ENCODE measurements around the gene TMEM139.

Gene TMEM139

DNA sequence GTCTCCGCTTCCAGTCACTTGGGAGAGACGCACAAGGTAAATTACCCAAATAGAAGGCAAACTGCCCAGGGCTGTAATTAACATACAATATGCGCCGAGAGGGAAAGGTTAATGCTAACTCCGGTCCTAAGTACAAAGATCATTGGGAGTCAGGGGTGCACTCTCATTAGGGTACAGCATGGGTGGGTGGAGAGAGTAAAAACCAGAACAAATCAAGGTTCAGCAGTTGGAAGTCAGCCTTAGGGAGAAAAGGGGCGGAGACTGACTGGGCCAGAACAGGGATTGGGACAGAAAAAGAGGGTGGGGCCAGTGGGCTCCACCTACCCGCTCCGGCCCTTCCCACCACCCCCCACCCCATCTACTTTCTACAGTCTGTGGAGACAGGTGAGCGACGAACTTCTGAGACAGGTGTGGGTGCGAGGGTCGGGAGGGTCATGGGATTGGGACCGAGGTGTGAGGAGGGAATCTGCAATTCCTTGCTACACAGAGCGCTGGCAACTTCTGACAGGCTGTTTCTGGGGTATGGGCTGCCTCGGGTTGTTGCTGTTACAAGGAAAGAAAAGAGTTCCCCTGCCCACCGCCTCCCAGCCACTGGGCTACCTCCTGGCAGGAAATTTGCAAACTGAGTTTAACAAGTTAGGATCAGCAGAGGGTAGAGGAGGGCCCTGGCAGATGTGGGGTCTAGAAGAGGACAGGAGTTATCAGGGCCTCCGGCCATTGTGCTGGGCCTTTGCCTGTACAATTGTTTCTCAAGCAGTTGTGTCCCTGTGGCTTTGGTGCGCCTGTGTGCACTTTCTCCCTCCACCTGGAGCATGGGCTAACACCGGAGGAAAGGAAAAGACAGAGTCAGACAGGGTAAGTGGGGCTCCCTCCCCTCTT, at the start of gene TMEM139:
TSS of gene TMEM139 (plus strand) at position 368 of the 879 bp plus-strand sequence. CDS start 1,000 bp downstream, outside the sequence.
- DNase-seq (ENCODE audit: low spot score), result no peak

GRCh38 chr7:143235561-143235960, 49.2 kb upstream of the TMEM139 start:
- DNase-seq (ENCODE audit: low spot score), result no peak

DNA sequence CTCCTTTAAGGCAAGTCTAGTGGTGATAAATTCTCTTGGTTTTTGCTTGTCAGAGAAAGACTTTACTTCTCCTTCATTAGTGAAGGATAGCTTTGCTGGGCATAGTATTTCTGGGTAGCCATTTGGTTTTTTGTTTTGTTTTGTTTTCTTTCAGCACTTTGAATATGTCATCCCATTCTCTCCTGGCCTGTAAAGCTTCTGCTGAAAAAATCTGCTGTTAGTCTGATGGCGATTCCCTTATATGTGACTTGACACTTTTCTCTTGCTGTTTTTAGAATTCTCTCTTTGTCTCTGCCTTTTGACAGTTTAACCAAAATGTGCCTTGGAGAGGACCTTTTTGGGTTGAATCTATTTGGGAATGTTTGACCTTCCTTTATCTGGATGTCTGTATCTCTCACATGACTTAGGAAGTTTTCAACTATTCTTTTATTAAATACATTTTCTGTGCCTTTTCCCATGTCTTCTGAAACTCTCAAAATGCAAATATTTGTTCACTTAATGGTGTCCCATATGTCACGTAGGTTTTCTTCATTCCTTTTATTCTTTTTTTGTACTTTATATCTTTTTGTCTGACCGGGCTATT, 48.3 kb upstream of the TMEM139 start:
- DNase-seq (ENCODE audit: low spot score), result no peak

DNA sequence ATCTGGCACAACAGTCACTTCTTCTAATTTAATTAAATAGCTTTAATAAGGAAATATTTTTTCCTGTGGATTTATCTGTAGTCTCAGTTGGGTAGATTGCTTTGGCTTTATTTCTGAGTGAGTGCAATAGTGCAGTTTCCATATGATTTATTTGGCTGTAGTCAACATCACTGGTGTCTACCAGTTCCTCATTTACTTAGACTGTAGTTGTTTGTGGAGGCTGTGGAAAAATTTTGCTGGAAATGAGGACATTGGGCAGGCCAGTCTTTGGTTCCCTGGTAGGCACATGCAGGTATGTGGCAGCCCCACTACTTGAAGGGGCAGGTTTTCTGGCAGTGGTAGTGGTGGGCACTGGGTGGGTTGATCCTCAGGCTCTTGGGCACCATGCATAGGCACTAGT, 47.4 kb upstream of the TMEM139 start:
- DNase-seq (ENCODE audit: low spot score), result no peak

- no peak for DNase-seq (ENCODE audit: low spot score)
Observed at GRCh38 chr7:143238289-143238980, 46.3 kb upstream of the TMEM139 start.

GRCh38 chr7:143239813-143240212, 44.9 kb upstream of the TMEM139 start:
- DNase-seq (ENCODE audit: low spot score), result no peak

- DNase-seq (ENCODE audit: low spot score), result peak; percentile 77
Observed at GRCh38 chr7:143240291-143241168, 44.2 kb upstream of the TMEM139 start.

- no peak for DNase-seq (ENCODE audit: low spot score)
Observed at GRCh38 chr7:143242306-143242705, 42.5 kb upstream of the TMEM139 start.

DNA sequence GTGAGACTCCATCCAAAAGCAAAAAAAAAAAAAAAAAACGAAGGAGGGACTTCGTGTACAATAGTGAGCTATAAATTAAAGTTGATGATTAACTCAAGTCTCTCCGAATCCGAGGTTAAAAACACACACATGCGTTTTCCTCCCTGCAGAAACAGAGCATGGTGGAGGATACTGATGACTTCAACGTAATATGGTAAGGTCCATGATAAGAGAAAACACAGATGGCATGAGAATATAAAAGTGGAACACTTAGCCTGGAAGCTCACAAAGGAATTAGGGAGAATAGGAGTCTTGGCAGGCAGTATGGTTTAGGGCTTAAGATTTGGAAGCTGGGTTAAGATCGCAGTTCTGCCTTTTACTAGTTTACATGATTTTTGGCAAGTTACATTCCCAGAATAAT, 41.6 kb upstream of the TMEM139 start:
- no peak for DNase-seq (ENCODE audit: low spot score)

GRCh38 chr7:143243614-143244013, 41.1 kb upstream of the TMEM139 start:
- no peak for DNase-seq (ENCODE audit: low spot score)

GRCh38 chr7:143244321-143244720, 40.4 kb upstream of the TMEM139 start:
- DNase-seq (ENCODE audit: low spot score), result no peak

DNA sequence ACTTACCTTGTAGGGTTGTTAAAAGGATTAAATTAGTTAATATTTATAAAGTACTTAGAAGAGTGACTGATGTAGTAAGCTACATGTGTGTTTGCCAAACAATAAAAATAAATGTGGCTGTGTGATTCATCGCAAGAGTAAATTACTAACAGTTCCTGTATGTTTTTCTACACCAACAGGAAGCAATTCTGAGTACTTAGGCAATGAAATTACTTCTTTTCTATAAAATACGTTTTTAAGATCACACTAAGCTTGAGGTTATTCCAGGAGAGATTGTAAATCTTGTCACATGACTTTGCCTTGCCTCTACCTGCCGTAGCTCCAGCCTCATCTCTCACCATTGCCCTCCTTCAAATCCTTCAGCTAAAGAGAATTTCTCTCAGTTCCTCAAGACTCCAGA, 39.6 kb upstream of the TMEM139 start:
- peak; percentile 62 for DNase-seq (ENCODE audit: low spot score)

GRCh38 chr7:143247372-143247771, 37.4 kb upstream of the TMEM139 start:
- no peak for DNase-seq (ENCODE audit: low spot score)

- DNase-seq (ENCODE audit: low spot score), result no peak
Observed at GRCh38 chr7:143248761-143249354, 35.9 kb upstream of the TMEM139 start.

GRCh38 chr7:143250199-143250598, 34.6 kb upstream of the TMEM139 start:
- no peak for DNase-seq (ENCODE audit: low spot score)

GRCh38 chr7:143250822-143251221, 33.9 kb upstream of the TMEM139 start:
- no peak for DNase-seq (ENCODE audit: low spot score)

GRCh38 chr7:143252006-143252405, 32.8 kb upstream of the TMEM139 start:
- no peak for DNase-seq (ENCODE audit: low spot score)

DNA sequence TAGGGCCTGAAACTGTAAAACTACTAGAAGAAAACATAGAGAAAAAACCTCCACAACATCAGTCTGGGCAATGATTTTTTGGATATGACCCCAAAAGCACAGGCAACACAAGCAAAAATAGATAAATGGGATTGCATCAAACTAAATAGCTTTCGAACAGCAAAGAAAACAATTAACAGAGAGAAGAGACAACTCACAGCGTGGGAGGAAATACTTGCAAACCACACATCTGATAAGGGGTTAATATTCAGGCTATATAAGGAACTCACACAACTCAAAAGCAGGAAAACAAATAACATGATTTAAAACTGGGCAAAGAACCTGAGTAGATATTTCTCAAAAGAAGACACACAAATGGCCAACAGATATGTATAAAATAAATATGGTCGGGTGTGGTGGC, 29.2 kb upstream of the TMEM139 start:
- DNase-seq (ENCODE audit: low spot score), result no peak

DNA sequence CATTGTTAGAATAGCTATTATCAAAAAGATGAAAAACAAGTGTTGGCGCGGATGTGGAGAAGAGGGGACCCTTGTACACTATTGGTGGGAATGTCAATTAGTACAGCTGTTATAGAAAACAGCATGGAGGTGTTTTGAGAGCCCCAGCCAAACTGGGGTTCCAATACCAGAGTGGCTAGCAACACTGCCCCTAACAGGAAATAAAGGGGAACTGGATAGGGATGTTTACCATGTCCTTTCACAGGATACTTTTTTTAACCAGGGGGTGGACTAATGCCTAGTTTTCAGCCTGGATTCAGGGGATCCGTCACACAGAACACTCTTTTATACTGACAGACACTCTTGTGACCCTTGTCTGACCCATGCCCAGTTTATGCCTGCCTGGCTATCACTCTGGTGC, 28.4 kb upstream of the TMEM139 start:
- DNase-seq (ENCODE audit: low spot score), result no peak

DNA sequence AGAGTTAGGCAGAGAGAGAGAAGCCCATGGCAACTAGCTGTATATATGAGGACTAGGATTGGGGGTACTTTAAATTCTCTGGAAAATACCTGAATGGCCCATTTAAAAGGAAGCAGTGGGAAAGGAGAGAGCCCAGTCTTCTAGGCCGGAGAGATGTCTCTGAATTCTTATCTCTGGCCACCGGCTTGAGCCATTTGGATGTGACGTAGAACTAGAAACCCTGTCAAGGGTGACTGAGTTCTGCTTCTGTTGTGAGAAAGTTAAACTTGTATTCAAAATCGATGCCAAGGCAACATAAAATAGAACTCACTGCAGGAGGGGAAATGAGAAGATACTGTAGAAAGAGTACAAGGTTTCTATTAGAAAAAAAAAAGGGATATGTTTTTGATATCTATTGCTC, 27.8 kb upstream of the TMEM139 start:
- no peak for DNase-seq (ENCODE audit: low spot score)

DNA sequence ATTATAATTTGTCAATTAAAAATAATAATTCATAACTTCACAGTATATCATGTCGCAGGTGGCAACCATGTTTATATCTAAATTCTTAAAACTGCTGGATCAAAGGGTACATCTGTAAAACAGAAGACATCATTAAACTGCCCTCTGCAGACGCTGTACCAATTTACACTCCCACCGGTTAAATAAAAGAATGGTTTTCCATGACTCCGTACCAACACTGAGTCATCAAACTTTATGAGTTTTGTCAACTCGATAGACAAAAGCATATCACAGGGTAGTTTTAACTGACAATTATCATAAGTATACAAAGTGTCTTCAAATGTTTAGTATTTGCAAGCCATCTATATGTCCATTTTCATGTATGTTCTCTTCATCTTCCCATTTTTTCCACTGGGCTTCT, 27.3 kb upstream of the TMEM139 start:
- no peak for DNase-seq (ENCODE audit: low spot score)

- DNase-seq (ENCODE audit: low spot score), result no peak
Observed at GRCh38 chr7:143258831-143259230, 25.9 kb upstream of the TMEM139 start.

Data from kidney capillary endothelial cell (primary cell).